Limb (tissue), 2 donors: ENCODE data around the gene NPB.
"Not testable (repeated sequence)": the region's sequence is repeated elsewhere in the genome, so short reads cannot be mapped to it uniquely, and the experiment has no call there.

ENCODE experiments used
- DNase-seq, 2 donors: peaks; one replicate each; pipeline ENCODE4 v3.0.0-alpha.2; 2016; ENCODE audit errors: extremely low spot score in 2 of 2

NPB gene

GRCh38 chr17:81911969-81912368 lies 9.9 kb downstream of the NPB start:
- DNase-seq = no peak

GRCh38 chr17:81912441-81913309 lies 10.6 kb downstream of the NPB start:
- no peak for DNase-seq

- no peak for DNase-seq
Observed at GRCh38 chr17:81913394-81914102, 11.5 kb downstream of the NPB start.

GRCh38 chr17:81914103-81914850 lies 12.2 kb downstream of the NPB start:
- no peak for DNase-seq

GRCh38 chr17:81915331-81915730 lies 13.3 kb downstream of the NPB start:
- DNase-seq = no peak

- DNase-seq = no peak
Observed at GRCh38 chr17:81916234-81917001, 14.4 kb downstream of the NPB start.

GRCh38 chr17:81917565-81918332 lies 15.7 kb downstream of the NPB start, which contains the start of gene SIRT7:
Gene SIRT7 (minus strand): TSS chr17:81918176. CDS start chr17:81918131, 45 bp downstream.
- peak; percentile 84 to 94 for DNase-seq

GRCh38 chr17:81918333-81918669 lies 16.3 kb downstream of the NPB start:
- not testable (repeated sequence) for DNase-seq

GRCh38 chr17:81918832-81919545 lies 17.0 kb downstream of the NPB start:
- DNase-seq = no peak

GRCh38 chr17:81920612-81921536 lies 18.8 kb downstream of the NPB start:
- no peak for DNase-seq

GRCh38 chr17:81921537-81921862 lies 19.5 kb downstream of the NPB start:
- DNase-seq = no peak

- DNase-seq = no peak
Observed at GRCh38 chr17:81921996-81922565, 20.0 kb downstream of the NPB start.

- DNase-seq = no peak
Observed at GRCh38 chr17:81922566-81923301, 20.7 kb downstream of the NPB start.

GRCh38 chr17:81923302-81924260 lies 21.5 kb downstream of the NPB start:
- peak; percentile 30 to 54 for DNase-seq

GRCh38 chr17:81924557-81925532 lies 22.8 kb downstream of the NPB start:
- DNase-seq = no peak
